Measurements from ENCODE around the gene OTX2. TPM values are rescaled to one million over a fixed set of nuclear protein-coding genes. Genes with fewer than 3 reads are reported as not detected.

The OTX2 gene
- total RNA-seq, 1 donor from 2014 or later = not detected

DNA sequence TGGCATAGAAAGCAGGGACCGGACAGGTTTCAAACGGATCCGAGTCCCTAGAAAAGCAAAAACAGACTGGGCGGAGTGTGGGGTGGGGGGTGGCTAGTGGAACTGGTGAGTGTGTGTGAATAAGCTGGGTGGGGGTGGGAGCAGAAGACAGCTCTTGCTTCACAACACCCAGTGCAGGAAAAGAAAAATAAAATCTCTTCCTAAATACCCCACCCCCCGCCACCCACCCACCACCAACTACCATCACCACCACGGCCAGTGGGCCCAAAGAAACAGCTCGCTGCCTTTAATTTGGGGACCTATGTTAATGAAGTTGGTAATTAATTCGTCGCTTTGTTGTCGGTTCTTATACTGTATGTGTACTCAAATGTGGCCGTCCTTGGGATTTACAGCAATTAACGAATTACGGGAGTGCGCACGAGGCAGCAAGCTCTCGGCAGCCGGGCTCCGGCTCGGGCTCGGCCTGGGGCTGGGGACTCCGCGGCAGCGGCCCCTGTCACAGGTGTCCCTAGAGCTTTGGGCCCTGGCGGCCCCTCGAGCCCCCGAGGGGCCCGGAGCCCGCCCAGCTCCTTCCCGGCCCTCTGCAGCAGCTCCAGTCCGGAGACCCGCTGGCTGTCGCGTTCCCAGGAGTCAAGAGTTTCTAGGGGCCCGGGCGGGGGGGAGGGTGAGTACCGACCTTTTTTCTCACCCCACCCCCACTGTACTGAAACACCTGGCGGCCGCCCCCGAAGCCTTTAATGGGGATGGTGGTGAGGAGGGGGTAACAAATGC is 1.5 kb upstream of the OTX2 start:
- H3K4me3 Mint-ChIP-seq (ENCODE audit: low read depth) = no peak overlapping the region
- H3K27me3 Mint-ChIP-seq = peaks cover 90% of the 10 kb centered on the region
- peaks cover 14% of the 10 kb centered on the region for H3K4me1 Mint-ChIP-seq (ENCODE audit: low read depth)
- H3K36me3 Mint-ChIP-seq (ENCODE audit: insufficient read depth) = no peaks in the 10 kb centered on the region
- DNase-seq (ENCODE audit: low spot score, unreplicated experiment) = no peak
- H3K27ac Mint-ChIP-seq = no peak overlapping the region
- TF ChIP-seq, protein P1, sequence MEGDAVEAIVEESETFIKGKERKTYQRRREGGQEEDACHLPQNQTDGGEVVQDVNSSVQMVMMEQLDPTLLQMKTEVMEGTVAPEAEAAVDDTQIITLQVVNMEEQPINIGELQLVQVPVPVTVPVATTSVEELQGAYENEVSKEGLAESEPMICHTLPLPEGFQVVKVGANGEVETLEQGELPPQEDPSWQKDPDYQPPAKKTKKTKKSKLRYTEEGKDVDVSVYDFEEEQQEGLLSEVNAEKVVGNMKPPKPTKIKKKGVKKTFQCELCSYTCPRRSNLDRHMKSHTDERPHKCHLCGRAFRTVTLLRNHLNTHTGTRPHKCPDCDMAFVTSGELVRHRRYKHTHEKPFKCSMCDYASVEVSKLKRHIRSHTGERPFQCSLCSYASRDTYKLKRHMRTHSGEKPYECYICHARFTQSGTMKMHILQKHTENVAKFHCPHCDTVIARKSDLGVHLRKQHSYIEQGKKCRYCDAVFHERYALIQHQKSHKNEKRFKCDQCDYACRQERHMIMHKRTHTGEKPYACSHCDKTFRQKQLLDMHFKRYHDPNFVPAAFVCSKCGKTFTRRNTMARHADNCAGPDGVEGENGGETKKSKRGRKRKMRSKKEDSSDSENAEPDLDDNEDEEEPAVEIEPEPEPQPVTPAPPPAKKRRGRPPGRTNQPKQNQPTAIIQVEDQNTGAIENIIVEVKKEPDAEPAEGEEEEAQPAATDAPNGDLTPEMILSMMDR (IDR thresholded peaks at IDR 0.05; ENCODE audit: unreplicated experiment) = no peak
- H3K9me3 Mint-ChIP-seq (ENCODE audit: low read depth) = no peaks in the 10 kb centered on the region

DNA sequence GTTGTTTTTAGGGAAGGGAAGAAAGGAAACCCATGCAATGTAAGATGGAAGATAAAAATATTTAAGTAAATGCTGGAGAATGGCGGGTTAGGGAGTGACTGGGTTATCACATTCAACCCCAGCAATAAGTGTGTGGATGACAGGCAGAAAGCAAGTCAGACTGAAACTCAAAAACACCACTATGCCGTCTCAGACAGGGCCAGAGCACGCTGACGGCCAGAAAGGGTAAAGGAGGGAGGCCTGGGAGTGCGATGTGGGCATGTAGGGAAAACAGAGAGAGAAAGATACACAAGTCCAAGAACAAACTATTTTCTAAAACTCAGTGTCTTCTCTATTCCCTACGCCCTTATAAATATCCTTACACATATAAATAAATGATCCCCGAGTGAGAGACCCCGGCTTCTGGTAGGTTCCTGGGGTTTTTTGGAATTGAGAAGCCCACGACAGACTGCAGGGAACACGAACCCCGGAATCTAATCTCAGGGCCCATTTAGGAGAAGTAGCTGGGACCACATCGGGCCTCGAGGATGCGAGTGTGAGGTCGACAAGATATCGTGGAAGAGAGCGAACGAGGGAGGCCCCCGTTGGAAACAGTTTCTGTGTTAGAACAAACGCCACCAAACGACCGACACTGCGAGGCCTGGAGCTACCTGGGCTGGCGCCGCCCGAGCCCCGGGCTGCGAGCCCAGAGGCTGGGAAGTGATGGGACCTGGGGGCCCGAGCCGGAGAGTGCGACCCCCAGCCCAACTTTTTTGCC is 735 bp upstream of the OTX2 start:
- no peak overlapping the region for H3K4me3 Mint-ChIP-seq (ENCODE audit: low read depth)
- TF ChIP-seq, protein P1 (IDR thresholded peaks at IDR 0.05; ENCODE audit: unreplicated experiment) = no peak
- H3K27me3 Mint-ChIP-seq = peaks cover 90% of the 10 kb centered on the region
- H3K27ac Mint-ChIP-seq = no peak overlapping the region
- H3K9me3 Mint-ChIP-seq (ENCODE audit: low read depth) = no peaks in the 10 kb centered on the region
- H3K36me3 Mint-ChIP-seq (ENCODE audit: insufficient read depth) = no peaks in the 10 kb centered on the region
- peaks cover 15% of the 10 kb centered on the region for H3K4me1 Mint-ChIP-seq (ENCODE audit: low read depth)
- DNase-seq (ENCODE audit: low spot score, unreplicated experiment) = no peak

DNA sequence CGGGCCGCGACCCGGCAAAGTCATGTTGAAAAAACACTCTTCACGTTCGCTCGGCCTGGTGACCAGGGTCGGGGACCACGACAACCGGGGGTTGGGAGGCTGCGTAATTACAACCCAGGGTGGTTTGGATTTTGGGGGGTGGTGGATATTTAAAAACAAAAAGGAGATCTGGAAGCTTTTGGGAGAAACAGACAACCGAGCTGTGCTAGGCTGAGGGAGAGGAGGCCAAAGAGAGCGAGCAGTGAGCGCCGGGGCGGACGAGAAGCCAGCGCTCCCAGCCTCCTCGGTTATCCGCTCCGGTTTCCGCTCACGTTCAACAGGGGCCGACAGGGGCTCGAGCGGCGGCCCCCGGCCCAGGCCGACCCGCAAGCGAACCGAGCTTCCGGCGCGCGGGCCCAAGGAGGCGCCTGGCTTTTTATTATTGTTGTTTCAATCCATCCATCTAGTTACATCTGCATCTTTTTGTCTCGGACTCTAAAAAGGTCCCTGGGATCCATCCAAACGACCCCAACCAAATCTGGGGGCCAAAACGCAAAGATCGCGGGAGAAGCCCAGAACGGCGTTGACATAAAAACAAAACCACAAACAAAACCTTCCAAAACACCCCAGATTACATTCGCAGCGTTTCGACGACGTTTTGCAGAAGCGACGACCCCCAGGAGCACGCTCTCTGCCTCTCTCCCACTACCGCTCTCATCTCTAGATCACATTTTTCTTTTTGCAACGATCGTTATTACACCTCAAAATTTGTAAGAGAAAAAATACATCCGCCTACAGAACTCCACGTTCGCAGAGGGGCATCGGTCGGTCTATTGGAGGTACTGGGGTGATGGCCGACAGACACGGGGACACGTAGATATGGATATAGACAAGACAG is 771 bp downstream of the OTX2 start:
- TF ChIP-seq, protein P1 (IDR thresholded peaks at IDR 0.05; ENCODE audit: unreplicated experiment) = no peak
- Mint-ChIP-seq H3K27me3 (peaks cover 90% of the 10 kb centered on the region), H3K36me3 (ENCODE audit: insufficient read depth) (no peaks in the 10 kb centered on the region), H3K9me3 (ENCODE audit: low read depth) (no peaks in the 10 kb centered on the region), H3K27ac (peak overlapping the region; percentile 76), H3K4me1 (ENCODE audit: low read depth) (peaks cover 19% of the 10 kb centered on the region), H3K4me3 (ENCODE audit: low read depth) (peak overlapping the region; percentile 38)
- DNase-seq (ENCODE audit: low spot score, unreplicated experiment) = no peak

DNA sequence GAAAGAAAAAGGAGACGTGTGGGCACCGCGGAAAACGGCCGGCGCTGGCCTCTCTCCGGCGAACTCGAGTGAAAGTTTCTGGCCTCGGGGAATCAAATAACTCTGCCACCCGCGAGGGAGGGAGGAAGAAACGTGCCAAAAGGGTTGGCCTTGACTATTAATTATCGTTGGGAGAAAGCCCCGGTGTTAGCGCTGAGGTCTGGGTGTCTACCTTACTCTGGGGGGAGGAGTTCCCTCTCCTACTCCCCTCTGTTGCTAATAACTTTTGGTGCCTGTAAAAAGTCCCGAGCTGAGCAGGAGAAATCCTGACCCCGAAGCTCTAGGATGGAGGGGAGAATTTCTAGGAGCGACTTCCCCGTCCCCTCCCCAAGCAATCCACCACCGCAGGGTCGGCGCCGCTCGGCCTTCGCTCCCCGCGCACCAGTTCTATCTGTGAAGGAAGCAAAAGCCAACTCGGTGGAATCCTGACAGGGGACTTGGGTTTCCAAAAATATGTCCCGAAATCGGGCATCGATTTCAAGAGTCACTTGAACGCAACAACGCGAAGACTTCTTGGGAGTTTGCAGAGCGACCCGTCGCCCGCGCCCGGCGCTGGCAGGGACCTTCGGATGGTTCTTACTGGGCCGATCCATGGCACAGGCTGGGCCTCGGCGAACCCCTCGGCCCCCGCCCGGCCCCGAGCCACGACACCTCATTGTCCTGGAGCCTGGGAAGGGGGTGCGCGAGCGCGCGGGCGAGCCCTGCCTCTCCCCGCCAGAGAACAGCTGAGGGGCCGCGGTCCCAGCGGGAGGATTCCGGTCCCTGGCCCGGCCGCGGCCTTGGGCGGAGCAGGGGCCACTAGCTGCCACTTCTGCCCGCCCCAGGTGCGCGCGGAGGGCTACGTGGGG is 1.7 kb downstream of the OTX2 start:
- no peaks in the 10 kb centered on the region for H3K36me3 Mint-ChIP-seq (ENCODE audit: insufficient read depth)
- H3K9me3 Mint-ChIP-seq (ENCODE audit: low read depth) = no peaks in the 10 kb centered on the region
- peaks cover 90% of the 10 kb centered on the region for H3K27me3 Mint-ChIP-seq
- TF ChIP-seq, protein P1 (IDR thresholded peaks at IDR 0.05; ENCODE audit: unreplicated experiment) = no peak
- H3K4me3 Mint-ChIP-seq (ENCODE audit: low read depth) = peak overlapping the region; percentile 54
- H3K4me1 Mint-ChIP-seq (ENCODE audit: low read depth) = peaks cover 19% of the 10 kb centered on the region
- DNase-seq (ENCODE audit: low spot score, unreplicated experiment) = no peak
- peak overlapping the region; percentile 66 for H3K27ac Mint-ChIP-seq

All from progenitor cell of endocrine pancreas (in vitro differentiated cells).